Measurements from ENCODE around the gene NKAIN2. TPM values are rescaled to one million over a fixed set of nuclear protein-coding genes. Genes with fewer than 3 reads are reported as not detected.

The NKAIN2 gene
- total and polyA plus RNA-seq, 9 of the 15 experiments (the other 6 are each of a cell fraction or from before 2014, with no cell fraction given): not detected

- TF ChIP-seq PREB (CRISPR knock-in tag; IDR thresholded peaks at IDR 0.05) (no peak), XRCC5 (IDR thresholded peaks at IDR 0.05; ENCODE audit: low read depth, low read length) (no peak), IFI16 (CRISPR knock-in tag; IDR thresholded peaks at IDR 0.05) (no peak)
Measured at GRCh38 chr6:124482071-124482491, 678.4 kb downstream of the NKAIN2 start (continued).

- Histone ChIP-seq H3K36me3 (ENCODE audit: control insufficient read depth, insufficient read depth, low read length) (no peaks in the 10 kb centered on the region), H2AFZ (ENCODE audit: low read depth, low read length) (no peak overlapping the region), H3K9ac (ENCODE audit: insufficient read depth in 1 of 2, low read depth in 2 of 2, low read length in 2 of 2) (no peak overlapping the region), H3K4me1 (replicated peaks in 1 of 2; ENCODE audit: control insufficient read depth in 2 of 2, insufficient read depth in 2 of 2, low read length in 2 of 2) (no peaks in the 10 kb centered on the region), H3K79me2 (ENCODE audit: control insufficient read depth, insufficient read depth, low read length) (no peaks in the 10 kb centered on the region), H4K20me1 (replicated peaks; ENCODE audit: control insufficient read depth, insufficient read depth, low read length) (no peaks in the 10 kb centered on the region), H3K4me2 (ENCODE audit: insufficient read depth, low read length) (no peak overlapping the region), H3K27ac (ENCODE audit: extremely low read depth, low read depth, low read length) (no peak overlapping the region), H3K9me3 (replicated peaks; ENCODE audit: control insufficient read depth, insufficient read depth, low read depth, low read length) (no peaks in the 10 kb centered on the region), H3K4me3 (no peak overlapping the region), H3K9me1 (ENCODE audit: control insufficient read depth, insufficient read depth, low read length) (no peaks in the 10 kb centered on the region), H3K27me3 (ENCODE audit: control insufficient read depth in 2 of 2, insufficient read depth in 2 of 2, low read length in 2 of 2) (no peaks in the 10 kb centered on the region)
- intact Hi-C loops (cut with micrococcal nuclease): no loop called here
- DNase-seq (ENCODE audit: extremely low read depth in 1 of 4, low spot score in 3 of 4) (no peak), FAIRE-seq (no peak), ATAC-seq (no peak)
- ChIA-PET POLR2A (no interaction called here), CTCF (ENCODE audit: low intra/inter-chr PET ratio) (no interaction called here)
- 1% methylated on average over 4 of the region's 4 CpGs for WGBS (ENCODE audit: insufficient coverage, low coverage, missing lambda C conversion rate)
- no TSS peak for BruUV-seq (replicated peaks)
- in situ Hi-C loops (cut with MboI): no loop called here
- no peak for TF ChIP-seq PYGO2 (tag; IDR thresholded peaks at IDR 0.05)
- TF ChIP-seq SRSF3 (IDR thresholded peaks at IDR 0.05; ENCODE audit: insufficient read depth, low read length): no peak
- TF ChIP-seq SMARCE1 (IDR thresholded peaks at IDR 0.05): no peak
- no peak for TF ChIP-seq TRIM28 (IDR thresholded peaks at IDR 0.05)
- TF ChIP-seq HMGN3 (IDR thresholded peaks at IDR 0.05; ENCODE audit: borderline replicate concordance, extremely low read depth, insufficient read length, low read depth, low read length): no peak
- no peak for TF ChIP-seq ZNF592 (IDR thresholded peaks at IDR 0.05)
- no peak for TF ChIP-seq LEF1 (IDR thresholded peaks at IDR 0.05)
Measured at GRCh38 chr6:124487623-124488431, 684.2 kb downstream of the NKAIN2 start.
